ENCODE measurements around the gene SCAF8. TPM values are rescaled to one million over a fixed set of nuclear protein-coding genes. Genes with fewer than 3 reads are reported as not detected.
"Not testable (repeated sequence)": the region's sequence is repeated elsewhere in the genome, so short reads cannot be mapped to it uniquely, and the experiment has no call there.

SCAF8 gene
- total and polyA plus RNA-seq, 9 donors, result 21.9 to 66.1 (median 54.3) TPM

- Histone ChIP-seq H3K27me3 (no peaks in the 10 kb centered on the region), H3K4me3 (no peak overlapping the region), H3K36me3 (no peaks in the 10 kb centered on the region), H3K9me3 (no peaks in the 10 kb centered on the region), H3K4me1 (ENCODE audit: insufficient read depth) (peaks cover 10% of the 10 kb centered on the region), H3K27ac (no peak overlapping the region)
- TF ChIP-seq EP300 (IDR thresholded peaks at IDR 0.05) (no peak), CTCF (IDR thresholded peaks at IDR 0.05) (no peak), POLR2A (IDR thresholded peaks at IDR 0.05) (no peak)
- WGBS, 3 donors, result 78 to 90% (median 81%) methylated on average over 3 of the region's 3 CpGs
- intact Hi-C loops (cut with DNase I), result no loop called here
- DNase-seq, result no peak
Measured at GRCh38 chr6:154768280-154768679, 35.1 kb downstream of the SCAF8 start.

- no peak for DNase-seq
- Histone ChIP-seq H3K27me3 (no peaks in the 10 kb centered on the region), H3K4me3 (no peak overlapping the region), H3K36me3 (no peaks in the 10 kb centered on the region), H3K4me1 (ENCODE audit: insufficient read depth) (peaks cover 6% of the 10 kb centered on the region), H3K9me3 (no peaks in the 10 kb centered on the region), H3K27ac (no peak overlapping the region)
- TF ChIP-seq POLR2A (IDR thresholded peaks at IDR 0.05) (no peak), CTCF (IDR thresholded peaks at IDR 0.05) (no peak), EP300 (IDR thresholded peaks at IDR 0.05) (no peak)
- WGBS, 3 donors, result 91 to 94% (median 93%) methylated on average over 4 of the region's 4 CpGs
- intact Hi-C loops (cut with DNase I), result no loop called here
Measured at GRCh38 chr6:154773610-154774089, 40.4 kb downstream of the SCAF8 start.

- H3K9me3 ChIP-seq; H3K4me1 ChIP-seq (ENCODE audit: insufficient read depth); DNase-seq; H3K4me3 ChIP-seq; H3K36me3 ChIP-seq; H3K27me3 ChIP-seq; intact Hi-C loops (cut with DNase I); H3K27ac ChIP-seq: not testable (repeated sequence)
- 93 to 96% (median 95%) methylated on average over 5 of the region's 5 CpGs for WGBS, 3 donors
Measured at GRCh38 chr6:154779157-154779556, 45.9 kb downstream of the SCAF8 start.

GRCh38 chr6:154782193-154782592 lies 49.0 kb downstream of the SCAF8 start:
- H3K4me1 ChIP-seq (ENCODE audit: insufficient read depth), result peaks cover 9% of the 10 kb centered on the region
- H3K9me3 ChIP-seq, result no peaks in the 10 kb centered on the region
- TF ChIP-seq EP300 (IDR thresholded peaks at IDR 0.05), result no peak
- no peak for TF ChIP-seq POLR2A (IDR thresholded peaks at IDR 0.05)
- TF ChIP-seq CTCF (IDR thresholded peaks at IDR 0.05), result no peak
- no peaks in the 10 kb centered on the region for H3K36me3 ChIP-seq
- H3K4me3 ChIP-seq, result no peak overlapping the region
- intact Hi-C loops (cut with DNase I), result no loop called here
- 82 to 83% (median 82%) methylated on average over 4 of the region's 4 CpGs for WGBS, 3 donors
- DNase-seq, result no peak
- no peak overlapping the region for H3K27ac ChIP-seq
- no peaks in the 10 kb centered on the region for H3K27me3 ChIP-seq

GRCh38 chr6:154783229-154783628 lies 50.0 kb downstream of the SCAF8 start:
- TF ChIP-seq CTCF (IDR thresholded peaks at IDR 0.05), result no peak
- TF ChIP-seq EP300 (IDR thresholded peaks at IDR 0.05), result no peak
- TF ChIP-seq POLR2A (IDR thresholded peaks at IDR 0.05), result no peak
- Histone ChIP-seq H3K36me3 (no peaks in the 10 kb centered on the region), H3K27me3 (no peaks in the 10 kb centered on the region), H3K4me1 (ENCODE audit: insufficient read depth) (peaks cover 9% of the 10 kb centered on the region), H3K27ac (no peak overlapping the region), H3K9me3 (no peaks in the 10 kb centered on the region), H3K4me3 (no peak overlapping the region)
- intact Hi-C loops (cut with DNase I), result no loop called here
- DNase-seq, result no peak
- 88 to 90% (median 90%) methylated on average over 2 of the region's 2 CpGs for WGBS, 3 donors

All from ovary (tissue), 9 donors.